Measurements from ENCODE around the gene GALNT15.

- TF ChIP-seq CTCF (IDR thresholded peaks at IDR 0.05) = no peak
- no peak for TF ChIP-seq POLR2A (IDR thresholded peaks at IDR 0.05)
- TF ChIP-seq EP300 (IDR thresholded peaks at IDR 0.05) = no peak
- no peak for TF ChIP-seq POLR2AphosphoS5 (IDR thresholded peaks at IDR 0.05)
These were observed 69.4 kb downstream of the GALNT15 start for GRCh38 chr3:16243706-16244490.

Data from sigmoid colon (tissue), 4 donors.